ENCODE data around the gene GALNT11.

Gene GALNT11

DNA sequence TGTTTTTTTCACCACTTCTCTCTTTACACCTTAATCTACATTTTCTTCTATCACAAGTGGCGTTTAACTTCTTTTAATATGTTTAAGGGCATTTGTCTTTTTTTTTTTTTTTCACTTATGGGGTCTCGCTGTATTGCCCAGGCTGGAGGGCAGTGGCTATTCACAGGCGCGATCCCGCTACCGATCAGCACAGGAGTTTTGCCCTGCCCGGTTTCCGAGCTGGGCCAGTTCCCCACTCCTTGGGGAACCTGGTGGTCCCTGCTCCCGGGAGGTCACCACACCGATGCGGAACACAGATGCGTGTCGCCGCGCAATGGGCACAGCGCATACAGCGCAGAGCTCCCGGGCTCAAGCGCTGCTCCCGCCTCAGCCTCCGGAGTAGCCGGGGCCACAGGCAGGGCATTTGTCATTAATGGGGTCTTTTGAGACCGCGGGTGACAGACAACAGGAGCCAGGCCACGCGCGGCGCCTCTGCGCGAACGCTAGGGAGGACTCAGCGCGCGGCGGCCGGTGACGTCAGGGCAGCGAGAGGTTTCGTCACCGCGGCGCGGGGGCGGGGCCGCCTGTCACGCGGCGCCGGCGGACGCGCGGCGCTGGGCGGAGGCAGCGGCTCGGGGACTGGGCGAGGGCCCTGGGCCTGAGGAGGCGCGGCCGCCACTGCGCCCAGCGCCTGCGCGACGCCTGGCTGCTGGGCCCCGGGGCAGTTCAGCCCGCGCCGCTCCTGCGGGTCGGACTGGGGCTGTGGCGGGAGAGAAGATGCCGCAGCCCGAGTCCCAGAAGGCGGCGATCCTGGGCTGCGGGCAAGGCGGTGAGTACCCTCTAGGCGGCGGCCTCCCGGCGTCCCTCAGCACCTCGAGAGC lies at the start of gene GALNT11:
TSS of gene GALNT11 (plus strand) at position 598 of the 860 bp plus-strand sequence. CDS start 68,554 bp downstream, outside the sequence.
- H3K9ac ChIP-seq (ENCODE audit: low read length), result peak within 1 kb of the TSS; percentile 55
- peak within 1 kb of the TSS; percentile 80 for H3K27ac ChIP-seq (ENCODE audit: low read depth, low read length)
- no peaks in the 10 kb centered on the region for H3K27me3 ChIP-seq (ENCODE audit: control insufficient read depth, insufficient read depth, low read length)
- H3K4me3 ChIP-seq (ENCODE audit: low read length), result peak within 1 kb of the TSS; percentile 68
- H3K4me1 ChIP-seq (ENCODE audit: control insufficient read depth, insufficient read depth, low read length), result no peaks in the 10 kb centered on the region
- no peaks in the 10 kb centered on the region for H3K36me3 ChIP-seq (ENCODE audit: control insufficient read depth, insufficient read depth, low read length)

DNA sequence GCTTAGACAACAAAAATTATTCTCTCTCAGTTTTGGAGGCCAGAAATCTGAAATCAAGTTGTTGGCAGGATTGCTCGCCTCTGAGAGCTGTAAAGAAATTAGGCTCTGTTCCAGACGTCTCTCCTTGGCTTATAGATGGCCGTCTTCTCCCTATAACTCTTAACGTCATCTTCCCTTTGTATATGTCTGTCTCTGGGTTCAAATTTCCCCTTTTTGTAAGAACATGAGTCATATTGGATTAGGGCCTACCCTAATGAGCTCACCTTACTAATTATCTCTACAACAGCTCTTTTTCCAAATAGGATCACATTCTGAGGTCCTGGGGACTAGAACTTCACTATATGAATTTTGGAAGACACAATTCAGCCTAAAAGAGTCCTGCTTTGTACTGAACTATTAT lies 46.9 kb upstream of the GALNT11 start:
- H3K4me1 ChIP-seq (ENCODE audit: control insufficient read depth, insufficient read depth, low read length), result no peaks in the 10 kb centered on the region
- no peak overlapping the region for H3K4me3 ChIP-seq (ENCODE audit: low read length)
- no peak overlapping the region for H3K9ac ChIP-seq (ENCODE audit: low read length)
- H3K36me3 ChIP-seq (ENCODE audit: control insufficient read depth, insufficient read depth, low read length), result no peaks in the 10 kb centered on the region
- no peaks in the 10 kb centered on the region for H3K27me3 ChIP-seq (ENCODE audit: control insufficient read depth, insufficient read depth, low read length)
- H3K27ac ChIP-seq (ENCODE audit: low read depth, low read length), result no peak overlapping the region

DNA sequence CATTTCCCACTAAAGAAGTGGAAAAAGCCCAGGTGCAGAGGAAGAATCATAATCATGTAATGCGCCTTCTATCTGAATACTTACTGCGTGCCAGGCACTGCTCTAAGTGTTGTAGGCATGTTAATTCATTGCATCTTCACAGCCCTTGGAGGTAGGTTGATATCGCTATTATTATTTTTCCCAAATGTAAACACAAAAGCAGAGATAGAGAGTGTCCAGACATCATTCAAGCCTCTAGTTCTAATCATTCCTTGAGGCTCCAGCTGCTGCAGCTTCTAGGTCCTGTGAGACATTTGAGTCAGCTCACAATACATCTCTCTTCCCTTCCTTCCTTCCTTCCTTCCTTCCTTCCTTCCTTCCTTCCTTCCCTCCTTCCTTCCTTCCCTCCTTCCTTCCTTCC lies 44.3 kb upstream of the GALNT11 start:
- Histone ChIP-seq H3K27ac (ENCODE audit: low read depth, low read length) (no peak overlapping the region), H3K36me3 (ENCODE audit: control insufficient read depth, insufficient read depth, low read length) (no peaks in the 10 kb centered on the region)

DNA sequence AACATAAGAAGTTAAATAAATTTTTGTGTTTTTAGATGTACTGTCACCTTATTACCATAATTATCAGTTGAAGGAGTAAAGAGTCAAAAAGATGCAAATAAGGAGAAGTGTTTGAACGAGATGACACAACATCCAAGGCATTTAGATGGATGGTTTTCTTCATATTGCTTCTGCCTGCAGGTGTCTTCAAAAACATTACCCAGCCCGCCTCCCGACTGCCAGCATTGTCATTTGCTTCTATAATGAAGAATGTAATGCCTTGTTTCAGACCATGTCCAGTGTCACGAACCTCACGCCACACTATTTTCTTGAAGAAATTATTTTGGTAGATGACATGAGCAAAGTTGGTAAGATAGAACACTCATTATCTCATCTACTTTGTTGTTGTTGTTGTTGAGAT lies 42.7 kb upstream of the GALNT11 start:
- no peaks in the 10 kb centered on the region for H3K4me1 ChIP-seq (ENCODE audit: control insufficient read depth, insufficient read depth, low read length)
- no peak overlapping the region for H3K27ac ChIP-seq (ENCODE audit: low read depth, low read length)
- H3K4me3 ChIP-seq (ENCODE audit: low read length), result no peak overlapping the region
- no peak overlapping the region for H3K9ac ChIP-seq (ENCODE audit: low read length)
- no peaks in the 10 kb centered on the region for H3K27me3 ChIP-seq (ENCODE audit: control insufficient read depth, insufficient read depth, low read length)
- no peaks in the 10 kb centered on the region for H3K36me3 ChIP-seq (ENCODE audit: control insufficient read depth, insufficient read depth, low read length)

More for the DNA sequence above, 44.3 kb upstream of the GALNT11 start:
- Histone ChIP-seq H3K9ac (ENCODE audit: low read length) (no peak overlapping the region), H3K4me3 (ENCODE audit: low read length) (no peak overlapping the region), H3K27me3 (ENCODE audit: control insufficient read depth, insufficient read depth, low read length) (no peaks in the 10 kb centered on the region), H3K4me1 (ENCODE audit: control insufficient read depth, insufficient read depth, low read length) (no peaks in the 10 kb centered on the region)

DNA sequence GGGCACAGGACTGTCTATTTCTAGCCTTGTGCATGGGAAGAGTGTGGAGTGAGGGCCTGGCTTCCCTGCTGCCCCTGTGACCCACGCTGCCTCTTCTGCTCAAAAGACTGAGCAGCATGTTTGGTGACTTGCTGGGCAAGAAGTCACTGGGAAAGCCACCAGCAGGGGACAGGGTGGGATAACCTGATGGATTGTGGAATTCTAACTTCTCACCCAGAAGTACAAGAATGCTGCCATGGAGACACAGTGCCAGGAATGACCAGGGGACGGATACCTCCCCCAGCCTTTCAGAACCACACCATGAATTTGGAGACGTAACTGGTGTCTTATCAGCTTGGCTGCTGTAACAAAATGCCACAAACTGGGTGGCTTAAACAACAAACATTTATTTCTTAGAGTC lies 40.9 kb upstream of the GALNT11 start:
- H3K4me3 ChIP-seq (ENCODE audit: low read length), result no peak overlapping the region
- no peak overlapping the region for H3K27ac ChIP-seq (ENCODE audit: low read depth, low read length)
- no peak overlapping the region for H3K9ac ChIP-seq (ENCODE audit: low read length)
- peaks cover 2% of the 10 kb centered on the region for H3K27me3 ChIP-seq (ENCODE audit: control insufficient read depth, insufficient read depth, low read length)
- no peaks in the 10 kb centered on the region for H3K4me1 ChIP-seq (ENCODE audit: control insufficient read depth, insufficient read depth, low read length)
- no peaks in the 10 kb centered on the region for H3K36me3 ChIP-seq (ENCODE audit: control insufficient read depth, insufficient read depth, low read length)

DNA sequence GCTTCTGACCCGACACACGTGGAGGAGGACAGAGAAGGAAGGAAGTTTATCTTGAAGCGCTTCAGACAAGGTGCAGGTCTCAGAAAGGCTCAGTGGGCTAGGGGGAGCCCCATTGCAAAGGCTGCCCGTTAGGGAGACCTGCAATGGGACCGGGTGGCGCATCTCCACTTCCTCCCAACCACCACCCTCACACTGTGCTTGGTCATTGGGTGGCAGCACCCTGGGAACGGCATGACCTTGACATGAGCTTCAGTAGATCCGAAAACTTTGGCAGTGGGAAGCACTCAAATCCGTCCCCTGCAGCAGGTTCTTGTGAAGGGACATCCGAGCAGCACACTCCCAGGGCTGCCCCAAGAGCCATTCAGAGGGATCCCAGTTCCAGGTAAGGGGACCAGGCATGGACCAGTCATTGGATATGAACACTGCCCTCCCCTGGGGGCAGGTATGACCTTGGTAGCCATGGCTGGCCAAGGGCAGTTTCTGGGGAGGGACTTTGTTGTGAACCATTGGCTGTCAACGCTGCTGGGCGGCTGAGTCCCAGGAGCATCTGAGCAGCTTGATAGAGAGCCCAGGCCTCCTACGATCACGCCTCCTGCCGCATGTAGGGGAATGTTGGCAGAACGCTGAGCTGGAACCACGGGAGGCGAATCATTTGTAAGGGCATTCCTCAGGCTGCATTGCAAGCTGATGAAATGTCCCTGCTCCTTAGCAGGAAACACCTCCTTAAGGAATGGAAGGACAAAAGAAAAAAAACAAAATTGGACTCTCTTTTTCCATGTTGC lies 37.5 kb upstream of the GALNT11 start:
- no peak overlapping the region for H3K27ac ChIP-seq (ENCODE audit: low read depth, low read length)

DNA sequence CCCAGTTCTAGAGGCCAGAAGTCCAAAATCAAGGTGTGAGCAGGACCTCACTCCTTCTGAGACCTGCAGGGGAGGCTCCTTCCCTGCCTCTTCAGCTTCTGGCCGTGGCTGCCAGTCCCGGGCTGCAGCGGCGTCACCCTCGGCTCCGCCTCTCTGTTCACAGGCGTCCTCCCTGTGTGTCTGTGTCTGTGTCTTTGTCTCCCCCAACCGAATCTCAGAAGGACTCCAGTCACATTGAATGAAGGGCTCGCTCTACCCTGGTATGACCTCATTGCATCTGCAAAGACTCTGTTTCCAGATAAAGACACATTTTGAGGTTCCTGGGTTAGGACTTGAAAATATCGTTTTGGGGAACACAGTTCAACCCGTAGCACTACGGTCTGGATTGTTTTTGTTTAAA lies 33.1 kb upstream of the GALNT11 start:
- Histone ChIP-seq H3K4me3 (ENCODE audit: low read length) (no peak overlapping the region), H3K4me1 (ENCODE audit: control insufficient read depth, insufficient read depth, low read length) (no peaks in the 10 kb centered on the region), H3K36me3 (ENCODE audit: control insufficient read depth, insufficient read depth, low read length) (no peaks in the 10 kb centered on the region), H3K9ac (ENCODE audit: low read length) (no peak overlapping the region), H3K27ac (ENCODE audit: low read depth, low read length) (no peak overlapping the region), H3K27me3 (ENCODE audit: control insufficient read depth, insufficient read depth, low read length) (peaks cover 2% of the 10 kb centered on the region)

More for the DNA sequence above, 37.5 kb upstream of the GALNT11 start:
- H3K27me3 ChIP-seq (ENCODE audit: control insufficient read depth, insufficient read depth, low read length), result peaks cover 2% of the 10 kb centered on the region
- no peaks in the 10 kb centered on the region for H3K36me3 ChIP-seq (ENCODE audit: control insufficient read depth, insufficient read depth, low read length)
- H3K9ac ChIP-seq (ENCODE audit: low read length), result no peak overlapping the region
- no peaks in the 10 kb centered on the region for H3K4me1 ChIP-seq (ENCODE audit: control insufficient read depth, insufficient read depth, low read length)
- H3K4me3 ChIP-seq (ENCODE audit: low read length), result no peak overlapping the region

DNA sequence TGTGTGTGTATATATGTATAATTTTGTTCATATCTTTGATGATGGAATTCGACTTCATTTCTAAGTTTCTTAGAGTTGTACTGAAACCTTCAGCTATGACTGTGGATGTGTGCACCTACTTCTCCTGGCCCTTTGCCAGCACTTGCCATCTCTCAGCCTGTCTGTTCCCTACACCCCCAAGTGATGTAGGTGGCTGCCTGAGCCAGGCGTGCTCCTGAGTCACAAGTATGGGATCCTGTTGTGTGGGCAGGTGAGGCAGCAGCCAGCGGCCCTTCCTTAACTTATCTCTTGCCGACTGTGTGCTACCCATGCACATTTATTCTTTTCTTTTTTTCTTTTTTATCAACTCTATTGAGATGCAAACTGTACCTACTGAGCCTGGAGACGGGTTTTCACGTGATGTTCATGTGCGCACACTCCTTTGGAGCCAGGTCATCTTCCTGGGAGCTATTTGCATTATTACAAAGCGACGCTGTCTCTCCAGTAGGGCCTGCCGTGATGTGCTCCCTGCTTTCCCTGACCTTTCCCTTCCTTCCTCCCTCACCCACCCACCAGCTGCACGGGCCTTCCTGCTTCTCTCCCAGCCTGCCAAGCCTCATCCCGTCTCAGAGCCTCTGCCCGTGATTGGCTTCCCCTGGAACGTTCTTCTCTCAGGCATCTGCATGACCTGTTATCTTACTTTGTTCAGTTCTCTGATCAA lies 31.3 kb upstream of the GALNT11 start:
- H3K4me1 ChIP-seq (ENCODE audit: control insufficient read depth, insufficient read depth, low read length), result no peaks in the 10 kb centered on the region
- H3K36me3 ChIP-seq (ENCODE audit: control insufficient read depth, insufficient read depth, low read length), result no peaks in the 10 kb centered on the region
- no peaks in the 10 kb centered on the region for H3K27me3 ChIP-seq (ENCODE audit: control insufficient read depth, insufficient read depth, low read length)
- no peak overlapping the region for H3K4me3 ChIP-seq (ENCODE audit: low read length)
- no peak overlapping the region for H3K9ac ChIP-seq (ENCODE audit: low read length)
- H3K27ac ChIP-seq (ENCODE audit: low read depth, low read length), result no peak overlapping the region

DNA sequence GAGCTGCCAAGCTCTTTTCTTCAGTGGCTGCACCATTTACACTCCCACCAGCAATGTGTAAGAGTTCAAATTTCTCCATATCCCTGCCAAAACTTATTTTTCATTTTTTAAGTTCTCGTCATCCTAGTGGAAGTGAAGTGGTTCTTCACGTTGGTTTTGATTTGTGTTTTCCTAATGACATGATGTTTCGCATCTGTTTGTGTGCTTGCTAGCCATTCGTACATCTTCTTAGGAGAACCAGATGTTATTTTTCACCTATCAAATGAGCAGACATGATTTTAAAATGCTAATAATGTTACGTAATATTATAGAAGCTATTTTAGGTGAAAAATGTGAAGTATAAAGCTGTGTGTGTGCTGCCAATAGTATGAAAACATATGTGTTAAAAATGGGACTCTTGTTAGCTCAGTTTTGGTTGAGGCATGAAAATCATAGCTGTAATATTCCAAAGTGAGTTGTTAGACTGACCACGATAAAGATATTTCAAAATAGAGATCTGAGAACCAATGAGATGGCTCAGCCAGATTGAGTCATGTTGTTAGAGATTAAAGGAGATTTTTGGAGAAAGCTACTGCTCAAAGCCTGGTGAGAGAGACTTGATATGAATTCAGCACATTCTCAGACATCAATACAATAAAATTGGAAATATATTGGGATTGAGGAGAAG lies 25.9 kb upstream of the GALNT11 start:
- H3K4me1 ChIP-seq (ENCODE audit: control insufficient read depth, insufficient read depth, low read length), result no peaks in the 10 kb centered on the region
- no peaks in the 10 kb centered on the region for H3K27me3 ChIP-seq (ENCODE audit: control insufficient read depth, insufficient read depth, low read length)
- no peak overlapping the region for H3K9ac ChIP-seq (ENCODE audit: low read length)
- no peak overlapping the region for H3K4me3 ChIP-seq (ENCODE audit: low read length)
- H3K36me3 ChIP-seq (ENCODE audit: control insufficient read depth, insufficient read depth, low read length), result no peaks in the 10 kb centered on the region
- no peak overlapping the region for H3K27ac ChIP-seq (ENCODE audit: low read depth, low read length)

GRCh38 chr7:152000191-152000590 lies 25.3 kb upstream of the GALNT11 start:
- H3K4me1 ChIP-seq (ENCODE audit: control insufficient read depth, insufficient read depth, low read length), result no peaks in the 10 kb centered on the region
- no peaks in the 10 kb centered on the region for H3K36me3 ChIP-seq (ENCODE audit: control insufficient read depth, insufficient read depth, low read length)
- no peak overlapping the region for H3K27ac ChIP-seq (ENCODE audit: low read depth, low read length)
- no peak overlapping the region for H3K4me3 ChIP-seq (ENCODE audit: low read length)
- no peaks in the 10 kb centered on the region for H3K27me3 ChIP-seq (ENCODE audit: control insufficient read depth, insufficient read depth, low read length)
- H3K9ac ChIP-seq (ENCODE audit: low read length), result no peak overlapping the region

GRCh38 chr7:152006336-152006735 lies 19.1 kb upstream of the GALNT11 start:
- Histone ChIP-seq H3K36me3 (ENCODE audit: control insufficient read depth, insufficient read depth, low read length) (no peaks in the 10 kb centered on the region), H3K27ac (ENCODE audit: low read depth, low read length) (no peak overlapping the region), H3K27me3 (ENCODE audit: control insufficient read depth, insufficient read depth, low read length) (no peaks in the 10 kb centered on the region), H3K4me1 (ENCODE audit: control insufficient read depth, insufficient read depth, low read length) (no peaks in the 10 kb centered on the region), H3K4me3 (ENCODE audit: low read length) (no peak overlapping the region), H3K9ac (ENCODE audit: low read length) (no peak overlapping the region)

DNA sequence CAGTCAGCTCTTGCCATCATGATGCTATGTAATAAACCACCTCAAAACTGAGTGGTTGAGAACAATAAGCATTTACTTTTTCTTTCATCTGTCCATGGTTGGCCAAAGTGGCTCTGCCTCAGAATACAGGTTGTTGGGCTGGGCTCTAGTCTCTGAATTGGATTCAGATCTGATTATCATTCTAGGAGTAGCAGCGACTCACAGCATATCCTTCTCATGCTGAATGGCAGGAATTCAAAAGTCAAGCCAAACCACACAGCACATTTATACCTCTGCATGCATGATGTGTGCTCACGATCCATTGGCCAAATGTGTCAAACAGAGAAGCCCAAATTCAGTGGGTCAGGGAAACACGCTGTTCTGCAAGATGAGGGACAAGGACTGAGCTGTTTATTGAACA lies 13.6 kb upstream of the GALNT11 start:
- Histone ChIP-seq H3K27me3 (ENCODE audit: control insufficient read depth, insufficient read depth, low read length) (no peaks in the 10 kb centered on the region), H3K36me3 (ENCODE audit: control insufficient read depth, insufficient read depth, low read length) (no peaks in the 10 kb centered on the region), H3K4me3 (ENCODE audit: low read length) (no peak overlapping the region), H3K9ac (ENCODE audit: low read length) (no peak overlapping the region), H3K4me1 (ENCODE audit: control insufficient read depth, insufficient read depth, low read length) (no peaks in the 10 kb centered on the region), H3K27ac (ENCODE audit: low read depth, low read length) (no peak overlapping the region)
